Measurements from ENCODE around the gene TRAFD1.
A peak's percentile ranks its signal among the peaks of the same experiment; 100 is the strongest.

TRAFD1 gene

GRCh38 chr12:112194601-112195247, 69.4 kb downstream of the TRAFD1 start:
- TF ChIP-seq, protein P1, sequence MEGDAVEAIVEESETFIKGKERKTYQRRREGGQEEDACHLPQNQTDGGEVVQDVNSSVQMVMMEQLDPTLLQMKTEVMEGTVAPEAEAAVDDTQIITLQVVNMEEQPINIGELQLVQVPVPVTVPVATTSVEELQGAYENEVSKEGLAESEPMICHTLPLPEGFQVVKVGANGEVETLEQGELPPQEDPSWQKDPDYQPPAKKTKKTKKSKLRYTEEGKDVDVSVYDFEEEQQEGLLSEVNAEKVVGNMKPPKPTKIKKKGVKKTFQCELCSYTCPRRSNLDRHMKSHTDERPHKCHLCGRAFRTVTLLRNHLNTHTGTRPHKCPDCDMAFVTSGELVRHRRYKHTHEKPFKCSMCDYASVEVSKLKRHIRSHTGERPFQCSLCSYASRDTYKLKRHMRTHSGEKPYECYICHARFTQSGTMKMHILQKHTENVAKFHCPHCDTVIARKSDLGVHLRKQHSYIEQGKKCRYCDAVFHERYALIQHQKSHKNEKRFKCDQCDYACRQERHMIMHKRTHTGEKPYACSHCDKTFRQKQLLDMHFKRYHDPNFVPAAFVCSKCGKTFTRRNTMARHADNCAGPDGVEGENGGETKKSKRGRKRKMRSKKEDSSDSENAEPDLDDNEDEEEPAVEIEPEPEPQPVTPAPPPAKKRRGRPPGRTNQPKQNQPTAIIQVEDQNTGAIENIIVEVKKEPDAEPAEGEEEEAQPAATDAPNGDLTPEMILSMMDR (IDR thresholded peaks at IDR 0.05; ENCODE audit: control insufficient read depth, insufficient read depth, low read depth, low read length, missing control alignments), result no peak
- no peak overlapping the region for H3K4me3 ChIP-seq (ENCODE audit: control insufficient read depth, low read depth, low read length)

GRCh38 chr12:112196196-112196875, 71.0 kb downstream of the TRAFD1 start:
- no peak for DNase-seq (ENCODE audit: low read depth)
- TF ChIP-seq, protein P1 (IDR thresholded peaks at IDR 0.05; ENCODE audit: control insufficient read depth, insufficient read depth, low read depth, low read length, missing control alignments), result no peak
- no peak overlapping the region for H3K4me3 ChIP-seq (ENCODE audit: control insufficient read depth, low read depth, low read length)

More at GRCh38 chr12:112194601-112195247, 69.4 kb downstream of the TRAFD1 start:
- no peak for DNase-seq (ENCODE audit: low read depth)

GRCh38 chr12:112198120-112198733, 72.9 kb downstream of the TRAFD1 start:
- no peak for DNase-seq (ENCODE audit: low read depth)
- no peak overlapping the region for H3K4me3 ChIP-seq (ENCODE audit: control insufficient read depth, low read depth, low read length)
- TF ChIP-seq, protein P1 (IDR thresholded peaks at IDR 0.05; ENCODE audit: control insufficient read depth, insufficient read depth, low read depth, low read length, missing control alignments), result peak; percentile 72

DNA sequence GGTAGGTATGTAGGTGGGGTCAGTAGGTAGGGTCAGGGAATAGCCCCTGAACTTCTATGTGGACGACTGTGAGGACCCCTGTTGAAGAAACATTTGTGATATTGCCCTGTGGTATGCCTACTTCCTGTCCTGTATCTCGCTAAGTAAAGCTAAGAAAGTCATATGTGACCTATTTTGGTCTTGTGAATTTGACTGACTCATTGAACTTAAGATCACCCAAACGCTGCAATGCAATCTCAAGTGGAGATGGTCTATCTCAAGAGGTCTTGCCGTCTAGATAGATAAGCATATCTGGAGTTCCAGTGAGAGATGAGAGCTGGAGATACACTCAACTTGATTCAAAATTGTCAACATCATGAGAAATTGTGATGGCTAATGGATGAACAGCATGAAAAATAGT, 73.8 kb downstream of the TRAFD1 start:
- no peak overlapping the region for H3K4me3 ChIP-seq (ENCODE audit: control insufficient read depth, low read depth, low read length)
- DNase-seq (ENCODE audit: low read depth), result no peak
- TF ChIP-seq, protein P1 (IDR thresholded peaks at IDR 0.05; ENCODE audit: control insufficient read depth, insufficient read depth, low read depth, low read length, missing control alignments), result no peak

Measured in AG09309 (cell line).